ENCODE measurements around the gene DSG2.
"Not testable (repeated sequence)": the region's sequence is repeated elsewhere in the genome, so short reads cannot be mapped to it uniquely, and the experiment has no call there.

Gene DSG2

GRCh38 chr18:31491586-31491985 is 6.4 kb upstream of the DSG2 start:
- Mint-ChIP-seq H3K4me1 (no peaks in the 10 kb centered on the region), H3K27me3 (peaks cover 39 to 49% of the 10 kb centered on the region in 2 donors), H3K9me3 (no peaks in the 10 kb centered on the region), H3K4me3 (no peak overlapping the region), H3K36me3 (no peaks in the 10 kb centered on the region), H3K27ac (no peak overlapping the region)
- no peak for DNase-seq
- ATAC-seq (replicated peaks), result no peak

- Mint-ChIP-seq H3K27ac (no peak overlapping the region), H3K36me3 (no peaks in the 10 kb centered on the region), H3K9me3 (no peaks in the 10 kb centered on the region), H3K4me3 (no peak overlapping the region), H3K4me1 (no peaks in the 10 kb centered on the region), H3K27me3 (peaks cover 43 to 55% of the 10 kb centered on the region in 2 donors)
- DNase-seq (no peak), ATAC-seq (replicated peaks) (no peak)
Measured at GRCh38 chr18:31492671-31493070, 5.3 kb upstream of the DSG2 start.

- H3K36me3 Mint-ChIP-seq, result no peaks in the 10 kb centered on the region
- DNase-seq, result no peak
- no peak for ATAC-seq (replicated peaks)
- H3K27me3 Mint-ChIP-seq, result peaks cover 43 to 51% of the 10 kb centered on the region in 2 donors
- H3K27ac Mint-ChIP-seq, result no peak overlapping the region
- H3K4me3 Mint-ChIP-seq, result no peak overlapping the region
- no peaks in the 10 kb centered on the region for H3K9me3 Mint-ChIP-seq
- peaks cover 0 to under 1% of the 10 kb centered on the region in 2 donors for H3K4me1 Mint-ChIP-seq
Measured at GRCh38 chr18:31493171-31493570, 4.8 kb upstream of the DSG2 start.

GRCh38 chr18:31493941-31494340 is 4.0 kb upstream of the DSG2 start:
- H3K27ac Mint-ChIP-seq, result no peak overlapping the region
- peaks cover 0 to 6% of the 10 kb centered on the region in 2 donors for H3K4me1 Mint-ChIP-seq
- ATAC-seq (replicated peaks) (no peak), DNase-seq (no peak)
- H3K36me3 Mint-ChIP-seq, result no peaks in the 10 kb centered on the region
- peaks cover 45 to 58% of the 10 kb centered on the region in 2 donors for H3K27me3 Mint-ChIP-seq
- no peaks in the 10 kb centered on the region for H3K9me3 Mint-ChIP-seq
- no peak overlapping the region for H3K4me3 Mint-ChIP-seq

- not testable (repeated sequence) for H3K36me3 Mint-ChIP-seq; H3K27ac Mint-ChIP-seq; H3K4me1 Mint-ChIP-seq; H3K9me3 Mint-ChIP-seq; ATAC-seq (replicated peaks); H3K4me3 Mint-ChIP-seq; DNase-seq
- peaks cover 51 to 55% of the 10 kb centered on the region in 2 donors for H3K27me3 Mint-ChIP-seq
Measured at GRCh38 chr18:31494705-31495244, 3.2 kb upstream of the DSG2 start.

GRCh38 chr18:31497404-31497835 is 557 bp upstream of the DSG2 start:
- H3K4me3 Mint-ChIP-seq, result peak overlapping the region in 1 of 2 donors; percentile 78
- ATAC-seq (replicated peaks), result peak; percentile 2 to 4

GRCh38 chr18:31498574-31499524 is 872 bp downstream of the DSG2 start:
- ATAC-seq (replicated peaks), result peak in 1 of 2 donors; percentile 4
- no peak for DNase-seq
- no peaks in the 10 kb centered on the region for H3K36me3 Mint-ChIP-seq
- no peaks in the 10 kb centered on the region for H3K9me3 Mint-ChIP-seq
- peaks cover 3 to 6% of the 10 kb centered on the region in 2 donors for H3K4me1 Mint-ChIP-seq
- peaks cover 42 to 55% of the 10 kb centered on the region in 2 donors for H3K27me3 Mint-ChIP-seq
- peak overlapping the region; percentile 76 to 78 for H3K4me3 Mint-ChIP-seq
- no peak overlapping the region for H3K27ac Mint-ChIP-seq

More at GRCh38 chr18:31497404-31497835, 557 bp upstream of the DSG2 start:
- Mint-ChIP-seq H3K36me3 (no peaks in the 10 kb centered on the region), H3K9me3 (no peaks in the 10 kb centered on the region), H3K27ac (no peak overlapping the region), H3K27me3 (peaks cover 52 to 56% of the 10 kb centered on the region in 2 donors), H3K4me1 (peaks cover 3 to 6% of the 10 kb centered on the region in 2 donors)
- DNase-seq, result no peak

GRCh38 chr18:31500051-31500688 is 2.2 kb downstream of the DSG2 start:
- H3K36me3 Mint-ChIP-seq, result no peaks in the 10 kb centered on the region
- no peak overlapping the region for H3K27ac Mint-ChIP-seq
- DNase-seq (peak; percentile 8), ATAC-seq (replicated peaks) (peak; percentile 84 to 89)
- no peak overlapping the region for H3K4me3 Mint-ChIP-seq
- no peaks in the 10 kb centered on the region for H3K9me3 Mint-ChIP-seq
- peaks cover 3 to 6% of the 10 kb centered on the region in 2 donors for H3K4me1 Mint-ChIP-seq
- peaks cover 31 to 42% of the 10 kb centered on the region in 2 donors for H3K27me3 Mint-ChIP-seq

- Mint-ChIP-seq H3K27ac (no peak overlapping the region), H3K27me3 (peaks cover 12 to 19% of the 10 kb centered on the region in 2 donors), H3K36me3 (no peaks in the 10 kb centered on the region), H3K4me3 (no peak overlapping the region), H3K9me3 (no peaks in the 10 kb centered on the region), H3K4me1 (peaks cover 3 to 6% of the 10 kb centered on the region in 2 donors)
- no peak for ATAC-seq (replicated peaks)
- DNase-seq, result no peak
Measured at GRCh38 chr18:31503011-31503410, 5.0 kb downstream of the DSG2 start.

GRCh38 chr18:31504455-31505147 is 6.6 kb downstream of the DSG2 start:
- no peaks in the 10 kb centered on the region for H3K36me3 Mint-ChIP-seq
- no peak overlapping the region for H3K27ac Mint-ChIP-seq
- H3K4me3 Mint-ChIP-seq, result no peak overlapping the region
- no peaks in the 10 kb centered on the region for H3K9me3 Mint-ChIP-seq
- peaks cover 0 to 3% of the 10 kb centered on the region in 2 donors for H3K4me1 Mint-ChIP-seq
- peaks cover 5 to 8% of the 10 kb centered on the region in 2 donors for H3K27me3 Mint-ChIP-seq
- DNase-seq, result no peak
- no peak for ATAC-seq (replicated peaks)

GRCh38 chr18:31505156-31505555 is 7.2 kb downstream of the DSG2 start:
- H3K36me3 Mint-ChIP-seq, result no peaks in the 10 kb centered on the region
- no peaks in the 10 kb centered on the region for H3K9me3 Mint-ChIP-seq

GRCh38 chr18:31506024-31506742 is 8.2 kb downstream of the DSG2 start:
- DNase-seq, result no peak
- Mint-ChIP-seq H3K27ac (no peak overlapping the region), H3K9me3 (no peaks in the 10 kb centered on the region), H3K4me1 (no peaks in the 10 kb centered on the region), H3K27me3 (peaks cover 5 to 8% of the 10 kb centered on the region in 2 donors), H3K36me3 (no peaks in the 10 kb centered on the region), H3K4me3 (no peak overlapping the region)
- ATAC-seq (replicated peaks), result no peak

More at GRCh38 chr18:31505156-31505555, 7.2 kb downstream of the DSG2 start:
- no peak overlapping the region for H3K27ac Mint-ChIP-seq
- ATAC-seq (replicated peaks) (no peak), DNase-seq (no peak)
- H3K27me3 Mint-ChIP-seq, result peaks cover 5 to 8% of the 10 kb centered on the region in 2 donors
- no peak overlapping the region for H3K4me3 Mint-ChIP-seq
- peaks cover 0 to 3% of the 10 kb centered on the region in 2 donors for H3K4me1 Mint-ChIP-seq

GRCh38 chr18:31507124-31507523 is 9.1 kb downstream of the DSG2 start:
- H3K36me3 Mint-ChIP-seq; DNase-seq; ATAC-seq (replicated peaks); H3K27ac Mint-ChIP-seq; H3K27me3 Mint-ChIP-seq; H3K9me3 Mint-ChIP-seq; H3K4me3 Mint-ChIP-seq; H3K4me1 Mint-ChIP-seq: not testable (repeated sequence)

Measured in stimulated activated naive B cell treated with anti-CD40 and anti-IgM and Interleukin-4, amounts not matched to agents 10 μg/mL and 1 μg/mL and 100 μg/mL, for 72 hours (primary cell).